SK-N-SH treated with all-trans-retinoic acid at 6 μM for 48 hours (cell line): ENCODE data around the gene DDI2.

Experiments
- RARB ChIP-seq: fragments of 250-450 bp; sonication (Bioruptor Pico); IDR thresholded peaks from 2 replicates; pipeline ENCODE4 v1.8.0; 2021; ENCODE audit warnings: mild to moderate bottlenecking, moderate library complexity
- ZFP3 ChIP-seq: fragments of 250-450 bp; sonication (Bioruptor Pico); IDR thresholded peaks from 2 replicates; pipeline ENCODE4 v1.5.0; 2020; ENCODE audit warnings: mild to moderate bottlenecking, moderate library complexity
- TF ChIP-seq, protein P1 (sequence below): fragments of 250-450 bp; sonication (Bioruptor Pico); IDR thresholded peaks from 2 replicates; pipeline ENCODE4 v1.5.1; 2020; ENCODE audit warnings: low read depth, mild to moderate bottlenecking, moderate library complexity
- TF ChIP-seq, protein P2 (sequence below): fragments of 250-450 bp; sonication (Bioruptor Pico); IDR thresholded peaks from 2 replicates; pipeline ENCODE4 v1.8.0; 2021; ENCODE audit warnings: low read depth, mild to moderate bottlenecking, moderate library complexity, borderline replicate concordance

DNA sequence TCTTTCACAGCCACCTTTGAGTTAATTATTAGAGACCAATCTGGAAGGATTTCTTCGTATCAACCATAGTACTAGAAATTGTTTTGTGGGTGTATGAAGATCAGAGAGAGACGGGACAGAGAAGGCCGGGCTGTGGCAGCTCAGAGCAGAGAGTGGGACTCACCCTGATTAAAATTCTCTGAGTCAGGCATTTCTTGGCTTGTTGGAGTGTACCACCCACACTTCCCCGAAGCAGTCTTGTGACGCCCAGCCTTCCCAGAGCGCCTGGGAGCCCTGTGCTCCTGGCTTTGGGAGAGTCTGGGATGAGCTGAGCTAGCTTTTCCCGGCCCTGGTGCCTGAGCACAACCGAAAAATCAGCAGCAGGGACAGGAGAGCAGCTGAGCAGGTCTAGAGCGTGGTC lies 86.3 kb downstream of the DDI2 start:
- 0 out of 2 replicates have a peak, but pooled peaks have one; percentile 40 for TF ChIP-seq ZFP3 (CRISPR knock-in tag)
- TF ChIP-seq RARB (CRISPR knock-in tag) = no peak
- TF ChIP-seq, protein P1, sequence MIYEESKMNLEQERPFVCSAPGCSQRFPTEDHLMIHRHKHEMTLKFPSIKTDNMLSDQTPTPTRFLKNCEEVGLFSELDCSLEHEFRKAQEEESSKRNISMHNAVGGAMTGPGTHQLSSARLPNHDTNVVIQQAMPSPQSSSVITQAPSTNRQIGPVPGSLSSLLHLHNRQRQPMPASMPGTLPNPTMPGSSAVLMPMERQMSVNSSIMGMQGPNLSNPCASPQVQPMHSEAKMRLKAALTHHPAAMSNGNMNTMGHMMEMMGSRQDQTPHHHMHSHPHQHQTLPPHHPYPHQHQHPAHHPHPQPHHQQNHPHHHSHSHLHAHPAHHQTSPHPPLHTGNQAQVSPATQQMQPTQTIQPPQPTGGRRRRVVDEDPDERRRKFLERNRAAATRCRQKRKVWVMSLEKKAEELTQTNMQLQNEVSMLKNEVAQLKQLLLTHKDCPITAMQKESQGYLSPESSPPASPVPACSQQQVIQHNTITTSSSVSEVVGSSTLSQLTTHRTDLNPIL (CRISPR knock-in tag) = no peak
- TF ChIP-seq, protein P2, sequence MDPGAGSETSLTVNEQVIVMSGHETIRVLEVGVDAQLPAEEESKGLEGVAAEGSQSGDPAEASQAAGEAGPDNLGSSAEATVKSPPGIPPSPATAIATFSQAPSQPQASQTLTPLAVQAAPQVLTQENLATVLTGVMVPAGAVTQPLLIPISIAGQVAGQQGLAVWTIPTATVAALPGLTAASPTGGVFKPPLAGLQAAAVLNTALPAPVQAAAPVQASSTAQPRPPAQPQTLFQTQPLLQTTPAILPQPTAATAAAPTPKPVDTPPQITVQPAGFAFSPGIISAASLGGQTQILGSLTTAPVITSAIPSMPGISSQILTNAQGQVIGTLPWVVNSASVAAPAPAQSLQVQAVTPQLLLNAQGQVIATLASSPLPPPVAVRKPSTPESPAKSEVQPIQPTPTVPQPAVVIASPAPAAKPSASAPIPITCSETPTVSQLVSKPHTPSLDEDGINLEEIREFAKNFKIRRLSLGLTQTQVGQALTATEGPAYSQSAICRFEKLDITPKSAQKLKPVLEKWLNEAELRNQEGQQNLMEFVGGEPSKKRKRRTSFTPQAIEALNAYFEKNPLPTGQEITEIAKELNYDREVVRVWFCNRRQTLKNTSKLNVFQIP (CRISPR knock-in tag) = no peak
